Tibial nerve (tissue), 4 donors: Measurements from ENCODE around the gene TNK2. TPM values are rescaled to one million over a fixed set of nuclear protein-coding genes. Genes with fewer than 3 reads are reported as not detected.

Experiments
- DNase-seq, 2 donors: peaks; one replicate each; pipeline ENCODE4 v3.0.0-alpha.2; 2019; ENCODE audit warnings: low spot score in 2 of 2
- H3K27ac ChIP-seq, 4 donors: fragments of 200-600 bp; sonication (generic) in 3 of 4; one replicate each; pipeline ENCODE4 v1.5.1; 2017 to 2019; ENCODE audit warnings: mild to moderate bottlenecking in 1 of 4
- H3K27me3 ChIP-seq, 2 donors: fragments of 200-600 bp; sonication (generic) in 1 of 2; one replicate each; pipeline versions ENCODE4 v1.5.1 to v1.6.0; 2017 to 2019
- H3K36me3 ChIP-seq, 3 donors: fragments of 200-600 bp; sonication (generic); one replicate each; pipeline ENCODE4 v1.5.1; 2018 to 2019
- H3K4me1 ChIP-seq, 4 donors: fragments of 200-600 bp; sonication (generic) in 3 of 4; one replicate each; pipeline ENCODE4 v1.5.1; 2017 to 2019
- H3K4me3 ChIP-seq, 4 donors: fragments of 200-600 bp; sonication (generic) in 3 of 4; one replicate each; pipeline ENCODE4 v1.5.1; 2017 to 2019; ENCODE audit warnings: mild to moderate bottlenecking in 1 of 4, moderate library complexity in 1 of 4
- H3K9me3 ChIP-seq, 4 donors: fragments of 200-600 bp; sonication (generic) in 3 of 4; one replicate each; pipeline ENCODE4 v1.5.1; 2017 to 2019
- EP300 ChIP-seq, 2 donors: sonication (generic); formaldehyde crosslinking; IDR thresholded peaks; one replicate each; pipeline ENCODE4 v1.6.1; 2017; ENCODE audit warnings: antibody characterized with exemption in 2 of 2, mild to moderate bottlenecking in 1 of 2
- POLR2A ChIP-seq, 2 donors: fragments of 450-650 bp; IDR thresholded peaks; one replicate each; pipeline ENCODE4 v1.6.1; 2017; ENCODE audit warnings: antibody characterized with exemption in 2 of 2, mild to moderate bottlenecking in 2 of 2, moderate library complexity in 2 of 2
- WGBS, 2 donors: methylation state at CpG; one replicate each; pipeline ENCODE4 v1.1.5; 2018; 5-methylcytosine and 5-hydroxymethylcytosine counted together
- total RNA-seq, 4 donors: library from RNA; depleted of rRNA; stranded (reverse); fragments of >200 nt; gene quantifications; one replicate each; pipeline ENCODE4 v1.1.0, GENCODE V29; 2016
- TF ChIP-seq, protein P1 (sequence below), 5 experiments: fragments of 200-600 bp in 3 of 5; fragments of 450-650 bp in 2 of 5; sonication (generic) in 3 of 5; IDR thresholded peaks; one replicate each; pipeline ENCODE4 v1.5.1; 2016 to 2019; ENCODE audit warnings: antibody characterized with exemption in 5 of 5, mild to moderate bottlenecking in 3 of 5, moderate library complexity in 2 of 5

TNK2 gene
- total RNA-seq, 4 donors from 2014 or later = 22.2 to 81.9 (median 34.0) TPM

DNA sequence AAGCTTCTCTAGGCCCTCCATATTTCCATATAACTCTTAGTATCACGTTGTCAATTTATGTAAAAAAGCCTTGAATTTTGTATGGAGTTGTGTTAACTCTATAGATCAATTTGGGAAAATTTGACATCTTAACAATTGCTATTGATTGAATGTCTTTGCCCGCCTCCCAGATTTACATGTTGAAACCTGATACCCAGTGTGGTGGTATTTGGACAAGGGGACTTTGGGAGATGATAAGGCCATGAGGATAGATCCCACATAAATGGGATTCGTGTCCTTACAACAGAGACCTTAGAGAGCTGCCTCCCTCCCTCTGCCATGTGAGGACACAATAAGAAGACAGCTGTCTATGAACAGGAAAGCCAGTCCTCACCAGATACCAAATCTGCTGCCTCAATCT lies 21.1 kb upstream of the TNK2 start:
- H3K36me3 ChIP-seq = no peaks in the 10 kb centered on the region
- no peak overlapping the region for H3K27ac ChIP-seq
- WGBS, 2 donors = 67 to 75% methylated on average over 3 of the region's 3 CpGs
- H3K4me3 ChIP-seq = no peak overlapping the region
- TF ChIP-seq, protein P1, sequence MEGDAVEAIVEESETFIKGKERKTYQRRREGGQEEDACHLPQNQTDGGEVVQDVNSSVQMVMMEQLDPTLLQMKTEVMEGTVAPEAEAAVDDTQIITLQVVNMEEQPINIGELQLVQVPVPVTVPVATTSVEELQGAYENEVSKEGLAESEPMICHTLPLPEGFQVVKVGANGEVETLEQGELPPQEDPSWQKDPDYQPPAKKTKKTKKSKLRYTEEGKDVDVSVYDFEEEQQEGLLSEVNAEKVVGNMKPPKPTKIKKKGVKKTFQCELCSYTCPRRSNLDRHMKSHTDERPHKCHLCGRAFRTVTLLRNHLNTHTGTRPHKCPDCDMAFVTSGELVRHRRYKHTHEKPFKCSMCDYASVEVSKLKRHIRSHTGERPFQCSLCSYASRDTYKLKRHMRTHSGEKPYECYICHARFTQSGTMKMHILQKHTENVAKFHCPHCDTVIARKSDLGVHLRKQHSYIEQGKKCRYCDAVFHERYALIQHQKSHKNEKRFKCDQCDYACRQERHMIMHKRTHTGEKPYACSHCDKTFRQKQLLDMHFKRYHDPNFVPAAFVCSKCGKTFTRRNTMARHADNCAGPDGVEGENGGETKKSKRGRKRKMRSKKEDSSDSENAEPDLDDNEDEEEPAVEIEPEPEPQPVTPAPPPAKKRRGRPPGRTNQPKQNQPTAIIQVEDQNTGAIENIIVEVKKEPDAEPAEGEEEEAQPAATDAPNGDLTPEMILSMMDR (IDR thresholded peaks at IDR 0.05) = no peak
- TF ChIP-seq EP300 (IDR thresholded peaks at IDR 0.05) (no peak), POLR2A (IDR thresholded peaks at IDR 0.05) (no peak)
- DNase-seq = no peak
- peaks cover 0 to 2% of the 10 kb centered on the region in 2 donors for H3K27me3 ChIP-seq
- H3K9me3 ChIP-seq = no peaks in the 10 kb centered on the region
- peaks cover 0 to 19% (median 0%) of the 10 kb centered on the region in 4 donors for H3K4me1 ChIP-seq

DNA sequence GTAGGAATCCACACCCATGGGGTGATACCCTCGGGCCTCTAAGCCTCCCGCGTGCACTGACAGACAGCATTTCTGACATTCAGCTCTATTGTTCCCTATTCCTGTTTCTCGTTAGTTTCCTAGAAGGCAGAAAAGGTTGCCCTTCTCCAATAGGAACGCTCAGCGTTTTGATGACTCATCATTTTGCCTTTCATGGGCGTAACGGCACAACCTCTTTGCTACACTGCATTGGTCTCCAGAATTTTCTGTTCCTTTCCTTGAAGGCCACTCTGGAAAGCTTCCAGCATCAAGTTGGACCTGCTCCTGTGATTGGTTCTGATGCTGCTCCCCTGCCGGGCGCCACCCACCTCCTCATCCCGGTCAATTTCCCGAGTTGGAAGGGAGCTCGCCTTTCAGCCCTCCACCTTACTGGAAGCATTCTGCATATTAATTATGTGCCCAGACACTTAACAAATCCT lies 13.0 kb upstream of the TNK2 start:
- no peaks in the 10 kb centered on the region for H3K36me3 ChIP-seq
- no peak for DNase-seq
- peaks cover 0 to 4% (median 0%) of the 10 kb centered on the region in 4 donors for H3K4me1 ChIP-seq
- WGBS, 2 donors = 41 to 55% methylated on average over 13 of the region's 13 CpGs
- no peak for TF ChIP-seq EP300 (IDR thresholded peaks at IDR 0.05)
- TF ChIP-seq, protein P1 (IDR thresholded peaks at IDR 0.05) = no peak
- TF ChIP-seq POLR2A (IDR thresholded peaks at IDR 0.05) = no peak
- H3K4me3 ChIP-seq = no peak overlapping the region
- no peaks in the 10 kb centered on the region for H3K27me3 ChIP-seq
- H3K27ac ChIP-seq = no peak overlapping the region
- no peaks in the 10 kb centered on the region for H3K9me3 ChIP-seq

DNA sequence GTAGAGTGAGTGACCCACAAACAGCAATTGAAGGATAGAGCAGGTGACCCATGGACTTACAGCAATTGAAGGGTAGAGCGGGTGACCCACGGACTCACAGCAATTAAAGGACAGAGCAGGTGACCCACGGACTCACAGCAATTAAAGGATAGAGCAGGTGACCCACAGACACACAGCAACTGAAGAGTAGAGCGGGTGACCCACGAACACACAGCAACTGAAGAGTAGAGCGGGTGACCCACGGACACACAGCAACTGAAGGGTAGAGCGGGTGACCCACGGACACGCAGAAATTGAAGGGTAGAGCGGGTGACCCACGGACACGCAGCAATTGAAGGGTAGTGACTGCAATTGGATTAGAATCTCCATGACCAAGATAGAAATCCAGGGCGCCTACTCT lies 9.8 kb upstream of the TNK2 start:
- H3K9me3 ChIP-seq = no peaks in the 10 kb centered on the region
- H3K4me1 ChIP-seq = peaks cover 0 to 14% (median 4%) of the 10 kb centered on the region in 4 donors
- no peak for TF ChIP-seq EP300 (IDR thresholded peaks at IDR 0.05)
- TF ChIP-seq, protein P1 (IDR thresholded peaks at IDR 0.05) = no peak
- TF ChIP-seq POLR2A (IDR thresholded peaks at IDR 0.05) = no peak
- 90 to 91% methylated on average over 14 of the region's 14 CpGs for WGBS, 2 donors
- no peak overlapping the region for H3K4me3 ChIP-seq
- H3K36me3 ChIP-seq = no peaks in the 10 kb centered on the region
- DNase-seq = no peak
- H3K27me3 ChIP-seq = no peaks in the 10 kb centered on the region
- no peak overlapping the region for H3K27ac ChIP-seq

DNA sequence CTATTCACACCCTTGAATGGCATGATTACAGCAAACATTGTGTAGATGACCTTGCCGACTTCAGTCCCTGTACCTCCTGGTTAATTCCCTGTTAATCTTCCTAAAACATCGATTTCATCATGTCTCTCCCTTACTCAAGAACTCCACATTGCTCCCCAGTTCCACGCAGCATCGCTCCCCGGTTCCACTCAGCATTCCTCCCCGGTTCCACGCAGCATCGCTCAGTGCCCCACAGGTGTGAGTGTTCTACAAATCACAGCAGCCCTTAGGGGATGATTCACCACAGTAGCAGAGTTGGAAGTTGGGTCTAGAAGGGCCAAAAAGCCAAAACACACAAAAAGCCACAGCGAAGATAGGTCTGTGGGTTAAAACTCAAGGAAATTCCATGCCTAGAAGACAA lies 8.6 kb upstream of the TNK2 start:
- no peaks in the 10 kb centered on the region for H3K36me3 ChIP-seq
- no peak overlapping the region for H3K27ac ChIP-seq
- H3K27me3 ChIP-seq = no peaks in the 10 kb centered on the region
- 92 to 95% methylated on average over 9 of the region's 9 CpGs for WGBS, 2 donors
- no peak for DNase-seq
- no peaks in the 10 kb centered on the region for H3K9me3 ChIP-seq
- TF ChIP-seq, protein P1 (IDR thresholded peaks at IDR 0.05) = no peak
- TF ChIP-seq POLR2A (IDR thresholded peaks at IDR 0.05) (no peak), EP300 (IDR thresholded peaks at IDR 0.05) (no peak)
- no peak overlapping the region for H3K4me3 ChIP-seq
- H3K4me1 ChIP-seq = peaks cover 0 to 14% (median 4%) of the 10 kb centered on the region in 4 donors

DNA sequence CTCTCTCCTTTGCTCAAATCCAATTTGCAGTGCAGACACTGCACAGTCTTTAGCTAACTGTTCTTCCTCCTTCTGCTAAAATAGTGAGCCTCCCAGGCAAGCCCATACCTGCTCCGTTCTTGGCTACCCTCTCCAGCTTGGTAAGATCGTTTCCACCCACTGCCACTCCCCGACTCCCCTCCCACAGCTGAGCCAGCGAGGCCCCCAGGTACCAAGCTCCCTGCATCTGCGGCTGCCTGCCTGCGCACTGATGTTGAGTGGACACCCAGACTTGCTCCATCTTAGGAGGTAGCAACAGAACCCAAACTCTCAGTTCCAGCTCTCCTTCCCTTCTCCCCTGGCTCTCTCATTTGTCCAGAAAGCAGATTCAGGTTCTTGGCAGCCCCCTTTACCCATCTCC lies 7.9 kb upstream of the TNK2 start:
- H3K4me1 ChIP-seq = peaks cover 0 to 14% (median 4%) of the 10 kb centered on the region in 4 donors
- no peak for DNase-seq
- H3K4me3 ChIP-seq = no peak overlapping the region
- TF ChIP-seq EP300 (IDR thresholded peaks at IDR 0.05) = no peak
- TF ChIP-seq, protein P1 (IDR thresholded peaks at IDR 0.05) = no peak
- no peak for TF ChIP-seq POLR2A (IDR thresholded peaks at IDR 0.05)
- 77 to 80% methylated on average over 6 of the region's 6 CpGs for WGBS, 2 donors
- H3K36me3 ChIP-seq = no peaks in the 10 kb centered on the region
- no peaks in the 10 kb centered on the region for H3K27me3 ChIP-seq
- no peak overlapping the region for H3K27ac ChIP-seq
- H3K9me3 ChIP-seq = no peaks in the 10 kb centered on the region
